GM18858 (cell line): ENCODE results near the gene ZBTB12.
"Not testable (repeated sequence)": the region's sequence is repeated elsewhere in the genome, so short reads cannot be mapped to it uniquely, and the experiment has no call there.

Experiments
- ATAC-seq: cut with Tn5 transposase; IDR thresholded peaks from one replicate; pipeline ENCODE4 v1.9.1; 2021; ENCODE audit not compliant: unreplicated experiment

ZBTB12 gene

GRCh38 chr6:31901953-31902643 is at the start of gene ZBTB12:
Gene ZBTB12, minus strand, starts transcription at chr6:31902086. Its CDS starts 781 bp downstream, at chr6:31901305.
- ATAC-seq: peak; percentile 27

- no peak for ATAC-seq
These were observed 48.2 kb upstream of the ZBTB12 start for GRCh38 chr6:31949926-31950548.

- ATAC-seq: no peak
These were observed 47.0 kb upstream of the ZBTB12 start for GRCh38 chr6:31948753-31949413.

GRCh38 chr6:31948306-31948705 is 46.4 kb upstream of the ZBTB12 start:
- no peak for ATAC-seq

GRCh38 chr6:31947864-31948263 is 46.0 kb upstream of the ZBTB12 start:
- no peak for ATAC-seq

GRCh38 chr6:31947070-31947675 is 45.3 kb upstream of the ZBTB12 start:
- ATAC-seq: no peak

GRCh38 chr6:31946370-31946885 is 44.5 kb upstream of the ZBTB12 start:
- no peak for ATAC-seq

- ATAC-seq: no peak
These were observed 43.9 kb upstream of the ZBTB12 start, which contains the start of gene CFB for GRCh38 chr6:31945507-31946369. Gene CFB, plus strand, starts transcription at chr6:31946095. Its CDS starts 127 bp downstream, at chr6:31946222.

GRCh38 chr6:31945154-31945506 is 43.2 kb upstream of the ZBTB12 start:
- ATAC-seq: no peak

- ATAC-seq: no peak
These were observed 41.9 kb upstream of the ZBTB12 start for GRCh38 chr6:31943742-31944141.

GRCh38 chr6:31940256-31940664 is 38.4 kb upstream of the ZBTB12 start:
- no peak for ATAC-seq

- no peak for ATAC-seq
These were observed 33.9 kb upstream of the ZBTB12 start for GRCh38 chr6:31935823-31936222.

- ATAC-seq: no peak
These were observed 33.1 kb upstream of the ZBTB12 start for GRCh38 chr6:31935021-31935420.

- no peak for ATAC-seq
These were observed 31.7 kb upstream of the ZBTB12 start for GRCh38 chr6:31933537-31933936.

GRCh38 chr6:31932137-31932536 is 30.3 kb upstream of the ZBTB12 start:
- not testable (repeated sequence) for ATAC-seq

GRCh38 chr6:31930962-31931361 is 29.1 kb upstream of the ZBTB12 start:
- no peak for ATAC-seq

- ATAC-seq: no peak
These were observed 26.7 kb upstream of the ZBTB12 start for GRCh38 chr6:31928672-31928939.

GRCh38 chr6:31927863-31928671 is 26.2 kb upstream of the ZBTB12 start:
- ATAC-seq: no peak

GRCh38 chr6:31927242-31927862 is 25.5 kb upstream of the ZBTB12 start, which contains the start of gene C2:
Gene C2, plus strand, starts transcription at chr6:31927717. Its CDS starts 36 bp downstream, at chr6:31927753.
- no peak for ATAC-seq
